Measurements from ENCODE around the gene CR2. TPM values are rescaled to one million over a fixed set of nuclear protein-coding genes. Genes with fewer than 3 reads are reported as not detected.
"Not testable (repeated sequence)": the region's sequence is repeated elsewhere in the genome, so short reads cannot be mapped to it uniquely, and the experiment has no call there.

The CR2 gene
- total RNA-seq, 1 experiment from 2014 or later, result not detected

GRCh38 chr1:207493212-207493611 lies 39.1 kb downstream of the CR2 start:
- no peaks in the 10 kb centered on the region for H3K9me3 ChIP-seq (ENCODE audit: low read length)
- H3K27me3 ChIP-seq (ENCODE audit: low read length), result no peaks in the 10 kb centered on the region
- no peaks in the 10 kb centered on the region for H4K20me1 ChIP-seq (ENCODE audit: insufficient read depth, low read depth, low read length)
- H3K36me3 ChIP-seq (ENCODE audit: insufficient read depth, low read length), result no peaks in the 10 kb centered on the region
- no peak for DNase-seq
- H3K4me1 ChIP-seq (ENCODE audit: low read length), result no peaks in the 10 kb centered on the region
- H3K27ac ChIP-seq (ENCODE audit: low read length), result no peak overlapping the region
- no peak overlapping the region for H3K4me2 ChIP-seq (ENCODE audit: low read depth, low read length, poor library complexity, severe bottlenecking)
- H2AFZ ChIP-seq (ENCODE audit: low read length), result no peak overlapping the region
- no peak overlapping the region for H3K9ac ChIP-seq (ENCODE audit: low read length)
- no peaks in the 10 kb centered on the region for H3K9me2 ChIP-seq (replicated peaks; ENCODE audit: insufficient read depth, low read length)
- no peak overlapping the region for H3K4me3 ChIP-seq (ENCODE audit: low read length)
- H3K79me2 ChIP-seq (ENCODE audit: low read length), result no peaks in the 10 kb centered on the region

- no peaks in the 10 kb centered on the region for H3K4me1 ChIP-seq (ENCODE audit: low read length)
- H3K9me3 ChIP-seq (ENCODE audit: low read length), result no peaks in the 10 kb centered on the region
- H3K4me3 ChIP-seq (ENCODE audit: low read length), result no peak overlapping the region
- H3K27ac ChIP-seq (ENCODE audit: low read length), result no peak overlapping the region
- no peak for DNase-seq
- H4K20me1 ChIP-seq (ENCODE audit: insufficient read depth, low read depth, low read length), result no peaks in the 10 kb centered on the region
- no peak overlapping the region for H2AFZ ChIP-seq (ENCODE audit: low read length)
- H3K9me2 ChIP-seq (replicated peaks; ENCODE audit: insufficient read depth, low read length), result no peaks in the 10 kb centered on the region
- no peaks in the 10 kb centered on the region for H3K36me3 ChIP-seq (ENCODE audit: insufficient read depth, low read length)
- no peaks in the 10 kb centered on the region for H3K79me2 ChIP-seq (ENCODE audit: low read length)
- H3K9ac ChIP-seq (ENCODE audit: low read length), result no peak overlapping the region
- no peak overlapping the region for H3K4me2 ChIP-seq (ENCODE audit: low read depth, low read length, poor library complexity, severe bottlenecking)
- H3K27me3 ChIP-seq (ENCODE audit: low read length), result no peaks in the 10 kb centered on the region
Measured at GRCh38 chr1:207494171-207494570, 40.0 kb downstream of the CR2 start.

- H3K9ac ChIP-seq (ENCODE audit: low read length); H3K9me2 ChIP-seq (replicated peaks; ENCODE audit: insufficient read depth, low read length); H3K36me3 ChIP-seq (ENCODE audit: insufficient read depth, low read length); H3K4me1 ChIP-seq (ENCODE audit: low read length); H2AFZ ChIP-seq (ENCODE audit: low read length); H3K4me2 ChIP-seq (ENCODE audit: low read depth, low read length, poor library complexity, severe bottlenecking); DNase-seq; H3K9me3 ChIP-seq (ENCODE audit: low read length); H3K79me2 ChIP-seq (ENCODE audit: low read length); H4K20me1 ChIP-seq (ENCODE audit: insufficient read depth, low read depth, low read length); H3K27me3 ChIP-seq (ENCODE audit: low read length); H3K27ac ChIP-seq (ENCODE audit: low read length); H3K4me3 ChIP-seq (ENCODE audit: low read length): not testable (repeated sequence)
Measured at GRCh38 chr1:207495281-207495680, 41.2 kb downstream of the CR2 start.

DNA sequence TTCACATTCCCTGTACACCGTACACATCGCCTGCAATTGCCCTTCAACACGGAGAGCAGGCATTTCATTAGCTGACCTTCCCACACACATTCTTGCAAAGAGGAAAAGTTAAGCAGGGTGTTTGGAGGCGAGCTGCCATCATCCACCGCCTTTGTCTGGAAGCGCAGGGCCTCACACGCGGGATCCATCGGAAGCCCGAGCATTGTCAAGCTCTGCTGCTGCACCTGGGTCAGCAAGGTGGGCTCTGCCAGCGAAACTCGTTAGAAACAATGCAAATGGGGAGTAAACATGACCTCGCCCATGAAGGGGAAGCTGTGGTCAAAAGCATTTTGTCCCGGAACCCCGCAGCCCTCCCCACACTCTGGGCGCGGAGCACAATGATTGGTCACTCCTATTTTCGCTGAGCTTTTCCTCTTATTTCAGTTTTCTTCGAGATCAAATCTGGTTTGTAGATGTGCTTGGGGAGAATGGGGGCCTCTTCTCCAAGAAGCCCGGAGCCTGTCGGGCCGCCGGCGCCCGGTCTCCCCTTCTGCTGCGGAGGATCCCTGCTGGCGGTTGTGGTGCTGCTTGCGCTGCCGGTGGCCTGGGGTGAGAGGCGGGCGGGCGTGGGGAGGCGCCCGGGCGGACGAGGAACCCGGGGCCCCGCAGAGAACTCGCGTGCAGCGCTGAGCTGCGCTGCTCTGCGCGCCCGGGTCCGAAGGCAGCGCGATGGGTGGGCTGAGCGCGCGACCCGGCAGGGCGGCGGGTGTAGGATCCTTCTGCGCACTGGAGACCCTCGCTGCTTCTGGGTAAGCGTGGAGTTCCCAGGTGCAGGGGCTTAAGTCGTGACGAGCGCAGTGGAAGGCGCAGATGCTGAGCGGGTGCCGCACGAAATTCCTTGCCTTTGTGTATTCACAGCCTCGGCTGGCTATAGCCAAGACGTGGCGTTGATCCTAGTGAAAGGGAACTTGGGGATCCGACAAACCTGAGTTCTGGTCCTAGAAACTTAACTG lies 42.0 kb downstream of the CR2 start, which contains the start of gene CR1:
TSS of gene CR1 (plus strand) at position 357 of the 992 bp plus-strand sequence. CDS start at position 468, 111 bp downstream.
- H3K27ac ChIP-seq (ENCODE audit: low read length), result no peak within 1 kb of the TSS
- H4K20me1 ChIP-seq (ENCODE audit: insufficient read depth, low read depth, low read length), result no peaks in the 10 kb centered on the region
- H3K79me2 ChIP-seq (ENCODE audit: low read length), result no peaks in the 10 kb centered on the region
- peak within 1 kb of the TSS; percentile 23 for H3K4me2 ChIP-seq (ENCODE audit: low read depth, low read length, poor library complexity, severe bottlenecking)
- H3K9me3 ChIP-seq (ENCODE audit: low read length), result no peaks in the 10 kb centered on the region
- H3K27me3 ChIP-seq (ENCODE audit: low read length), result no peaks in the 10 kb centered on the region
- H3K9ac ChIP-seq (ENCODE audit: low read length), result no peak within 1 kb of the TSS
- DNase-seq, result no peak
- no peaks in the 10 kb centered on the region for H3K36me3 ChIP-seq (ENCODE audit: insufficient read depth, low read length)
- no peaks in the 10 kb centered on the region for H3K4me1 ChIP-seq (ENCODE audit: low read length)
- no peak within 1 kb of the TSS for H3K4me3 ChIP-seq (ENCODE audit: low read length)
- no peak within 1 kb of the TSS for H2AFZ ChIP-seq (ENCODE audit: low read length)
- H3K9me2 ChIP-seq (replicated peaks; ENCODE audit: insufficient read depth, low read length), result no peaks in the 10 kb centered on the region

DNA sequence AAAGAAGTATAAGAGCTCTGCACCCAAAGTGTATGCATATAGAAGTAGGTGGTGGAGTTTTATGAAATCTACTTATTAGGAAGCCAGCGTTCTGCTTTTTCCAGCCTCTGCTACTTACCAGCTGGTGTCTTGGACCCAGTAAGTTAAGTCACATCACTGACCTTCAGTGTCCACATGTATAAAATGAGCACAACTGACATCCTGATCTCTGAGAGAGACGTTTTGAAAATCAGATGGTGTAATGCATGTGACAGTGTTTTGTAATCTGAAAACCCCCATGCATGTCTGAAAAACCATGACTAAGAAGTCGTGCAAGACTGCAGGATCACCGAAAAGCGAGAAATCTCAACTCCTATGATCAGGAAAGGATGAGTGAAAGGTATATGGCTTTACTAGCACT lies 43.8 kb downstream of the CR2 start:
- no peaks in the 10 kb centered on the region for H3K9me3 ChIP-seq (ENCODE audit: low read length)
- H3K4me3 ChIP-seq (ENCODE audit: low read length), result no peak overlapping the region
- H3K9me2 ChIP-seq (replicated peaks; ENCODE audit: insufficient read depth, low read length), result no peaks in the 10 kb centered on the region
- no peak overlapping the region for H3K9ac ChIP-seq (ENCODE audit: low read length)
- H4K20me1 ChIP-seq (ENCODE audit: insufficient read depth, low read depth, low read length), result no peaks in the 10 kb centered on the region
- no peak overlapping the region for H3K27ac ChIP-seq (ENCODE audit: low read length)
- H3K79me2 ChIP-seq (ENCODE audit: low read length), result no peaks in the 10 kb centered on the region
- H3K27me3 ChIP-seq (ENCODE audit: low read length), result no peaks in the 10 kb centered on the region
- no peak for DNase-seq
- H2AFZ ChIP-seq (ENCODE audit: low read length), result no peak overlapping the region
- no peak overlapping the region for H3K4me2 ChIP-seq (ENCODE audit: low read depth, low read length, poor library complexity, severe bottlenecking)
- H3K4me1 ChIP-seq (ENCODE audit: low read length), result no peaks in the 10 kb centered on the region
- H3K36me3 ChIP-seq (ENCODE audit: insufficient read depth, low read length), result no peaks in the 10 kb centered on the region

DNA sequence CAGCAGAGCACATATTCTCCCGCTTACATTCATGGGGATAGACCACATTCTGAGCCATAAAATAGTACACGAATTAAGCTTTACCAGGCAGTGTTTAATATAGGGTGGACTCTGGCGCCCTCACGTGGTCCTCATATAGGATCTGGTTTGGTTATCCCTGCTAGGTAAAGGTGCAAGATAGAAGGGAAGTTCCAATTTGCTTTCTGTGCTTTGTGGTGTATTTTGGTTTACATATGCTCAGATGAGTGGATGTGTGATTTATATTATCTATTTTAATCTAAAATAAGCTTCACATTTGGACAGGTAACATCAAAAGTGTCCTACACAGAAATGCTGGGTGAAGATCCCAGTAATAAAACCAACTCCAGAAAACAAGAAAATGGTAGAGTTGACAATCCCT lies 45.4 kb downstream of the CR2 start:
- no peak overlapping the region for H3K4me2 ChIP-seq (ENCODE audit: low read depth, low read length, poor library complexity, severe bottlenecking)
- peak; percentile 83 for DNase-seq
- no peak overlapping the region for H2AFZ ChIP-seq (ENCODE audit: low read length)

GRCh38 chr1:207500306-207500705 lies 46.2 kb downstream of the CR2 start:
- H3K9me2 ChIP-seq (replicated peaks; ENCODE audit: insufficient read depth, low read length), result no peaks in the 10 kb centered on the region
- no peak overlapping the region for H3K4me2 ChIP-seq (ENCODE audit: low read depth, low read length, poor library complexity, severe bottlenecking)
- H3K79me2 ChIP-seq (ENCODE audit: low read length), result no peaks in the 10 kb centered on the region
- DNase-seq, result no peak
- H4K20me1 ChIP-seq (ENCODE audit: insufficient read depth, low read depth, low read length), result no peaks in the 10 kb centered on the region
- no peak overlapping the region for H2AFZ ChIP-seq (ENCODE audit: low read length)
- no peak overlapping the region for H3K9ac ChIP-seq (ENCODE audit: low read length)
- H3K4me3 ChIP-seq (ENCODE audit: low read length), result no peak overlapping the region
- no peaks in the 10 kb centered on the region for H3K36me3 ChIP-seq (ENCODE audit: insufficient read depth, low read length)
- no peaks in the 10 kb centered on the region for H3K27me3 ChIP-seq (ENCODE audit: low read length)
- H3K9me3 ChIP-seq (ENCODE audit: low read length), result no peaks in the 10 kb centered on the region
- no peak overlapping the region for H3K27ac ChIP-seq (ENCODE audit: low read length)
- no peaks in the 10 kb centered on the region for H3K4me1 ChIP-seq (ENCODE audit: low read length)

More for the DNA sequence above, 45.4 kb downstream of the CR2 start:
- no peaks in the 10 kb centered on the region for H3K36me3 ChIP-seq (ENCODE audit: insufficient read depth, low read length)
- no peaks in the 10 kb centered on the region for H3K4me1 ChIP-seq (ENCODE audit: low read length)
- H3K27me3 ChIP-seq (ENCODE audit: low read length), result no peaks in the 10 kb centered on the region
- H4K20me1 ChIP-seq (ENCODE audit: insufficient read depth, low read depth, low read length), result no peaks in the 10 kb centered on the region
- no peak overlapping the region for H3K4me3 ChIP-seq (ENCODE audit: low read length)
- H3K9ac ChIP-seq (ENCODE audit: low read length), result no peak overlapping the region
- no peaks in the 10 kb centered on the region for H3K9me2 ChIP-seq (replicated peaks; ENCODE audit: insufficient read depth, low read length)
- no peak overlapping the region for H3K27ac ChIP-seq (ENCODE audit: low read length)
- no peaks in the 10 kb centered on the region for H3K79me2 ChIP-seq (ENCODE audit: low read length)
- H3K9me3 ChIP-seq (ENCODE audit: low read length), result no peaks in the 10 kb centered on the region

DNA sequence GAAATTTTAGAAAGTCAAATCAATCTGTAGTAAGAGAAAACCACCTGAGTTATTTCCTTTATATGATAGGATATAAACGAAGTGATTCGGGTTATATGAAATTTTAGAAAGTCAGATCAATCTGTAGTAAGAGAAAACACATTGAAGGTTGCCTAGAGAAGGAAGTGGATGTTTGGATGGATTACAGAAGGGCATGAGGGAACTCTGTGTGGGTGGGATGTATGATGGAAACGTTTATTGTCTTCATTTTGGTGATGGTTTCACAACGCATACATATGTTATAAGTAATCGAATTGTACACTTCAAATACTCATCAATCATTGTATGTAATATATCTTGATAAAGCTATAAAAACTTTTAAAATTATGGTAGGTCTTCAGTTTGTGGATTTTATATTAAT lies 46.9 kb downstream of the CR2 start:
- Histone ChIP-seq H3K36me3 (ENCODE audit: insufficient read depth, low read length) (no peaks in the 10 kb centered on the region), H3K27ac (ENCODE audit: low read length) (no peak overlapping the region), H3K9ac (ENCODE audit: low read length) (no peak overlapping the region), H3K27me3 (ENCODE audit: low read length) (no peaks in the 10 kb centered on the region), H2AFZ (ENCODE audit: low read length) (no peak overlapping the region), H4K20me1 (ENCODE audit: insufficient read depth, low read depth, low read length) (no peaks in the 10 kb centered on the region), H3K4me2 (ENCODE audit: low read depth, low read length, poor library complexity, severe bottlenecking) (no peak overlapping the region), H3K4me1 (ENCODE audit: low read length) (no peaks in the 10 kb centered on the region), H3K9me2 (replicated peaks; ENCODE audit: insufficient read depth, low read length) (no peaks in the 10 kb centered on the region), H3K79me2 (ENCODE audit: low read length) (no peaks in the 10 kb centered on the region), H3K4me3 (ENCODE audit: low read length) (no peak overlapping the region), H3K9me3 (ENCODE audit: low read length) (no peaks in the 10 kb centered on the region)
- DNase-seq, result no peak
